Neural progenitor cell (in vitro differentiated cells): ENCODE measurements around the gene SSBP3.

Experiments
- EZH2 ChIP-seq: fragments of 200-600 bp; sonication (generic); IDR thresholded peaks from 2 replicates; pipeline ENCODE4 v1.6.1; 2017; ENCODE audit warnings: antibody characterized with exemption, mild to moderate bottlenecking, moderate library complexity
- TF ChIP-seq, protein P1 (sequence below): fragments of 200-600 bp; sonication (generic); IDR thresholded peaks from 2 replicates; pipeline ENCODE4 v1.5.1; 2017; ENCODE audit warnings: antibody characterized with exemption, mild to moderate bottlenecking

DNA sequence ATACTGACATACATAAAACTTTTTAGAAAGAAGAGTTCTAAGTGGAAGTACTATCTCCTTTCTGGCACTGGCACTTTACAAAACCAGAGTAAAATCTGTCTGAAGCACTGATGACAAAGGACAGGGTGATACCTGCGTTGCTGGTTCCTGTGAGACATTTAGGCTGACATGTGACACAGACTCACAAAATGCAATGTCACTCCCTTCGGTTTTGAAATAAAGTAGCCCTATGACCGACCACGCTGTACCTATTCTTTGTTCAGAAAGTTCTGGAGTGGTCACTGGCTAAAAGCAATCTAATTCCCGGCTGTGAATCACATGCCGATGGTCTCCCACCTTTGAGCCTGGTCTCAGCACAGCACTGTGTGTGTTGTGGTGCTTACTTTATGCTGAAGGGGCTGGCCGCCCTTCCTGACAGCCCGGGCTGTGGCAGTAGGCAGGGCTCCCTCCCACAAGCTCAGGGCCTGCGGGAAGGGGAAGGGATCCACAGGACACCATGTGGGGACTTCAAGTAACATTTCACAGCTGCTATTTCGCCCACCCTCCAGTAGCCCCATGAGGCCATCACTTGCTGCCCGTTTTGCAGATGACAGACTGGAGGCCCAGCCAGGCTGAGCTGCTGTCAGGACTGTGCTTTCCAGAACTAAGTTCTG lies 158.2 kb downstream of the SSBP3 start:
- no peak for TF ChIP-seq EZH2
- TF ChIP-seq, protein P1, sequence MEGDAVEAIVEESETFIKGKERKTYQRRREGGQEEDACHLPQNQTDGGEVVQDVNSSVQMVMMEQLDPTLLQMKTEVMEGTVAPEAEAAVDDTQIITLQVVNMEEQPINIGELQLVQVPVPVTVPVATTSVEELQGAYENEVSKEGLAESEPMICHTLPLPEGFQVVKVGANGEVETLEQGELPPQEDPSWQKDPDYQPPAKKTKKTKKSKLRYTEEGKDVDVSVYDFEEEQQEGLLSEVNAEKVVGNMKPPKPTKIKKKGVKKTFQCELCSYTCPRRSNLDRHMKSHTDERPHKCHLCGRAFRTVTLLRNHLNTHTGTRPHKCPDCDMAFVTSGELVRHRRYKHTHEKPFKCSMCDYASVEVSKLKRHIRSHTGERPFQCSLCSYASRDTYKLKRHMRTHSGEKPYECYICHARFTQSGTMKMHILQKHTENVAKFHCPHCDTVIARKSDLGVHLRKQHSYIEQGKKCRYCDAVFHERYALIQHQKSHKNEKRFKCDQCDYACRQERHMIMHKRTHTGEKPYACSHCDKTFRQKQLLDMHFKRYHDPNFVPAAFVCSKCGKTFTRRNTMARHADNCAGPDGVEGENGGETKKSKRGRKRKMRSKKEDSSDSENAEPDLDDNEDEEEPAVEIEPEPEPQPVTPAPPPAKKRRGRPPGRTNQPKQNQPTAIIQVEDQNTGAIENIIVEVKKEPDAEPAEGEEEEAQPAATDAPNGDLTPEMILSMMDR, result no peak
